MM.1S (cell line): ENCODE measurements around the gene LRRC4C.

ENCODE experiments used
- CTCF ChIP-seq: fragments of 300-600 bp; sonication (generic); IDR thresholded peaks from 2 replicates; pipeline ENCODE4 v1.5.1; 2016; ENCODE audit warnings: antibody characterized with exemption, low read length, mixed read lengths
- EZH2 ChIP-seq: fragments of 300-600 bp; sonication (generic); optimal IDR thresholded peaks from 2 replicates; pipeline ENCODE3; 2017; ENCODE audit warnings: low read depth, mild to moderate bottlenecking, antibody characterized with exemption, low read length, mixed read lengths
- EZH2phosphoT487 ChIP-seq: fragments of 300-600 bp; sonication (generic); IDR thresholded peaks from 2 replicates; pipeline ENCODE4 v1.6.1; 2018; ENCODE audit warnings: antibody characterized with exemption, low read length

- no peak for TF ChIP-seq CTCF
- TF ChIP-seq EZH2, result no peak
- no peak for TF ChIP-seq EZH2phosphoT487
Observed at GRCh38 chr11:40407355-40407754, 1052.1 kb downstream of the LRRC4C start.
